Measurements from ENCODE around the gene GOLGA7B.

The GOLGA7B gene

DNA sequence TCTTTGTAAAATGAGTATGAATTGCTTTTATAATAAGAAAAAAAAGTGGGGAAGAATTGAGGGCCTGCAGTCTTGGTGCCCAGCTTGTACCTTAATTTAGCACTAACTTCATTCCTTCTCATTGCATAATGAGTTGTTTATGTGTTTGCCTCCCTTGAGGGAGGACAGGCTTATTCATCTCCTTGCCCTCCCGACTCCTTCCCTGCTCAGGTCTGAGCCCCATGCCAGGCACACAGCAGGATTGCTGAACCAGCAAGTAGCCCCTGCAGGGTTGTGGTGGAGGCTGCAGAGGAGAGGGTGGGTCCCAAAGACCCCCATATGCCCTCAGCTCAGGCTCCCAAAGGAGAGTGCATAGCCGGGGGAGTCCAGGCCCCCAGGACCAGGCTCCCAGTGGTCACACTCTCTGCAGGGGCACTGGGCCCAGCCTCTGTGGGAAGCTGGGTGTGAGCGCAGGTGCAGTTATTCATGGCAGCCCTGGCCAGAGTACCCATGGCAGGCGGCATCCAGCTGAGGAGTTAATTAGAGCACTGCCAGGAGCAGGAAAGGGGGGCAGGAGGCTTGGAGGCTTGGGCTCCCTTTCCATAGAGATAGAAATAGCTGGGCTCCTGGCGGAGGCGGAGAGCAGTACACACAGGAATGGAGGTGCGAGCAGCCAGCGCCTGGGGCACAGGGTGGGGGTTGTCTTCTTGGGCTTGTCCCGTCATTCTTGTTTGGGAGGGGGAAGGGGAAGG is 28.2 kb upstream of the GOLGA7B start:
- H3K36me3 ChIP-seq (ENCODE audit: control insufficient read depth, insufficient read depth, low read length): no peaks in the 10 kb centered on the region
- no peaks in the 10 kb centered on the region for H3K27me3 ChIP-seq (ENCODE audit: control insufficient read depth, insufficient read depth, low read length)
- TF ChIP-seq, protein P1, sequence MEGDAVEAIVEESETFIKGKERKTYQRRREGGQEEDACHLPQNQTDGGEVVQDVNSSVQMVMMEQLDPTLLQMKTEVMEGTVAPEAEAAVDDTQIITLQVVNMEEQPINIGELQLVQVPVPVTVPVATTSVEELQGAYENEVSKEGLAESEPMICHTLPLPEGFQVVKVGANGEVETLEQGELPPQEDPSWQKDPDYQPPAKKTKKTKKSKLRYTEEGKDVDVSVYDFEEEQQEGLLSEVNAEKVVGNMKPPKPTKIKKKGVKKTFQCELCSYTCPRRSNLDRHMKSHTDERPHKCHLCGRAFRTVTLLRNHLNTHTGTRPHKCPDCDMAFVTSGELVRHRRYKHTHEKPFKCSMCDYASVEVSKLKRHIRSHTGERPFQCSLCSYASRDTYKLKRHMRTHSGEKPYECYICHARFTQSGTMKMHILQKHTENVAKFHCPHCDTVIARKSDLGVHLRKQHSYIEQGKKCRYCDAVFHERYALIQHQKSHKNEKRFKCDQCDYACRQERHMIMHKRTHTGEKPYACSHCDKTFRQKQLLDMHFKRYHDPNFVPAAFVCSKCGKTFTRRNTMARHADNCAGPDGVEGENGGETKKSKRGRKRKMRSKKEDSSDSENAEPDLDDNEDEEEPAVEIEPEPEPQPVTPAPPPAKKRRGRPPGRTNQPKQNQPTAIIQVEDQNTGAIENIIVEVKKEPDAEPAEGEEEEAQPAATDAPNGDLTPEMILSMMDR (IDR thresholded peaks at IDR 0.05): no peak
- no peak overlapping the region for H3K9ac ChIP-seq
- H3K4me3 ChIP-seq (ENCODE audit: low read depth, low read length): no peak overlapping the region
- no peak overlapping the region for H3K4me2 ChIP-seq (ENCODE audit: low read length)
- H3K79me2 ChIP-seq: no peaks in the 10 kb centered on the region
- H3K9me3 ChIP-seq (ENCODE audit: control insufficient read depth, low read length): no peaks in the 10 kb centered on the region
- H3K4me1 ChIP-seq: no peaks in the 10 kb centered on the region
- H3K27ac ChIP-seq: no peak overlapping the region
- no peak overlapping the region for H2AFZ ChIP-seq

DNA sequence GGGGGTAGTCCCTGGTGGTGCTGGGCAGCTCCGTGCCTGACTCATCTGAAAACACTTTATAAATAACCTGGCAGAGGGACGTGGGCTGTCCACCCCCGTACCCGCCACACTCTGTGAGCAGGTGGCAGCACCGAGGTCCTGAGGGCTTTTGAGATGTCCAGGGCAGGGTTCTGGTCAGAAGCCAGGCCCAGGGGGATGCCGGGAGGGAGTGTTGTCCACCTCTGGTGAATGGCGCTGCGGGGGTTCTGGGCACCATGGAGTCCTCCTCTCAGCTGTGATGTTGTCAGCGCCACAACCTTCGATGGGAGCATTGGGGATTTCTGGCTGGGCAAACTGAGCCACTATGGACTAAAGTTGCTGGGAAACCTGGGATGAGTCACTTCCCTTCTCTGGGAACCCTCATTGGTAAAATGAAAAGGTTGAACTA is 27.4 kb upstream of the GOLGA7B start:
- H3K9ac ChIP-seq: no peak overlapping the region
- no peaks in the 10 kb centered on the region for H3K4me1 ChIP-seq
- no peaks in the 10 kb centered on the region for H3K79me2 ChIP-seq
- H2AFZ ChIP-seq: no peak overlapping the region
- TF ChIP-seq, protein P1 (IDR thresholded peaks at IDR 0.05): no peak
- H3K4me2 ChIP-seq (ENCODE audit: low read length): no peak overlapping the region
- H3K9me3 ChIP-seq (ENCODE audit: control insufficient read depth, low read length): no peaks in the 10 kb centered on the region
- H3K27me3 ChIP-seq (ENCODE audit: control insufficient read depth, insufficient read depth, low read length): no peaks in the 10 kb centered on the region
- no peaks in the 10 kb centered on the region for H3K36me3 ChIP-seq (ENCODE audit: control insufficient read depth, insufficient read depth, low read length)
- H3K27ac ChIP-seq: no peak overlapping the region
- no peak overlapping the region for H3K4me3 ChIP-seq (ENCODE audit: low read depth, low read length)

DNA sequence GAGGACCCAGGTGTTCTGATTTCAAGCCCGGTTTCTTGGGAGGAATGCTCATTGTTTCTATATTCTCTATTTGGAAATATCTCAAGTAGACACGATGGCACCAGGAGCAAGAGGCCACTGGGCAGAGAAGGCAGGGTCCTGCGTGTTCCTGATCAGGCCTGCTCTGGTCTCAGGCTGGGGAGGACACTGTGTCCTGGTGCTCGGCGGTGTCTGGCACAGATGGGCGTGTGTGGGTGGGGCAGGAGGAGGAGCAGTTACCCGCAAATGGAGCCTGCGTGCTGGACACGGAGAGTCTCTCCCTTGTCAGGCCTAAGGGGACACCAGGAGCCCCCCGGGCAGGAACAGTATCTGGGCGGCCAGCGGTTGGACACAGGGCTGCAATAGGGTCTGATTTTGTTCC is 25.9 kb upstream of the GOLGA7B start:
- Histone ChIP-seq H2AFZ (no peak overlapping the region), H3K4me1 (no peaks in the 10 kb centered on the region), H3K36me3 (ENCODE audit: control insufficient read depth, insufficient read depth, low read length) (no peaks in the 10 kb centered on the region), H3K4me2 (ENCODE audit: low read length) (no peak overlapping the region), H3K9me3 (ENCODE audit: control insufficient read depth, low read length) (no peaks in the 10 kb centered on the region), H3K79me2 (no peaks in the 10 kb centered on the region), H3K27ac (no peak overlapping the region), H3K27me3 (ENCODE audit: control insufficient read depth, insufficient read depth, low read length) (no peaks in the 10 kb centered on the region), H3K4me3 (ENCODE audit: low read depth, low read length) (no peak overlapping the region), H3K9ac (no peak overlapping the region)
- TF ChIP-seq, protein P1 (IDR thresholded peaks at IDR 0.05): no peak

DNA sequence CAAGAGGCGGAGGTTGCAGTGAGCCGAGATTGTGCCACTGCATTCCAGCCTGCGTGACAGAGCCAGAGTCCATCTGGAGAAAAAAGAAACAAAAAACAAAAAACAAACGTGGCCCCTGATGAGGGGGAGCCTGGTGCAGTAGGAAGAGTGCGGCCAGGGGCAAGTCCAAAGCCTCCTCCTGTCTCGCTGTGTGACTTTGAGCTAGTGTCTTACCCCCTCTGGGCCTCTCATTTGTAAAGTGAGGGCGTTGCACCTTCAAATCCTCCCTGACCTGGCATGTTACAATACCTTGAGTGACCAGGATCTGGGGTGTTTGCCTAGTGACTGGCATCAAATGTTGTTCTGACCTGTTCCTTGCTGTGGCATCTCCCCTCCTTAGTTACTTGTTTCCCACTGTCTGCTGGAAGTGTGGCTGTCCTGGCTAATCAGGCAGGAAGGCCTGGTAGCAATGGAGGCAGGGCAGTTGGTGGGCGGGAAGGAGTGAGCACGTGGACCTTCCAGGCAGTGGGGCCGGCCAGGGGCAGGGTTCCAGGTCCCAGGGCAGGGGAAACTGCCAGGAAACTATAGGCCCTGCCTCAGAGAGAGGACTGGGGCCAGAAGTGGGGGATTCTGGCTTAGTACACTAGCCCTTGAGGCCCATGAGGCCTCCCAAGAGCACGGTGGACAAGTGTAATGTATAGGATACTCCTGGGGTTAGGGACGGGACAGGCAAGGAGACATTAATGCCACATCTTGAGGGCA is 24.5 kb upstream of the GOLGA7B start:
- H3K9ac ChIP-seq: no peak overlapping the region
- no peak overlapping the region for H3K4me3 ChIP-seq (ENCODE audit: low read depth, low read length)
- H3K27me3 ChIP-seq (ENCODE audit: control insufficient read depth, insufficient read depth, low read length): no peaks in the 10 kb centered on the region
- H3K79me2 ChIP-seq: no peaks in the 10 kb centered on the region
- H3K9me3 ChIP-seq (ENCODE audit: control insufficient read depth, low read length): no peaks in the 10 kb centered on the region
- H3K36me3 ChIP-seq (ENCODE audit: control insufficient read depth, insufficient read depth, low read length): no peaks in the 10 kb centered on the region
- H3K4me1 ChIP-seq: no peaks in the 10 kb centered on the region
- no peak overlapping the region for H2AFZ ChIP-seq
- no peak overlapping the region for H3K27ac ChIP-seq
- no peak overlapping the region for H3K4me2 ChIP-seq (ENCODE audit: low read length)
- TF ChIP-seq, protein P1 (IDR thresholded peaks at IDR 0.05): no peak
